Uterus (tissue), 4 donors: ENCODE measurements around the gene UBE2C. TPM values are rescaled to one million over a fixed set of nuclear protein-coding genes. Genes with fewer than 3 reads are reported as not detected.

Experiments used
- DNase-seq, 2 donors: peaks; one replicate each; pipeline ENCODE4 v3.0.0-alpha.2; 2019 to 2020
- H3K27ac ChIP-seq, 2 donors: fragments of 200-600 bp; sonication (generic); 1 replicate in 1 of 2; 2 replicates in 1 of 2; pipeline ENCODE4 v1.5.1; 2016 to 2018
- H3K27me3 ChIP-seq, 2 donors: fragments of 200-600 bp; sonication (generic); one replicate each; pipeline ENCODE4 v1.5.1; 2018 to 2019; ENCODE audit warnings: control low read depth in 1 of 2
- H3K36me3 ChIP-seq, 2 donors: fragments of 200-600 bp; sonication (generic); one replicate each; pipeline ENCODE4 v1.5.1; 2019; ENCODE audit warnings: control low read depth in 1 of 2
- H3K4me1 ChIP-seq, 2 donors: fragments of 200-600 bp; sonication (generic); one replicate each; pipeline ENCODE4 v1.5.1; 2018 to 2019; ENCODE audit warnings: control low read depth in 1 of 2
- H3K4me3 ChIP-seq, 2 donors: fragments of 200-600 bp; sonication (generic); 1 replicate in 1 of 2; 2 replicates in 1 of 2; pipeline ENCODE4 v1.5.1; 2018 to 2019; ENCODE audit warnings: mild to moderate bottlenecking in 1 of 2
- H3K9me3 ChIP-seq, 2 donors: fragments of 200-600 bp; sonication (generic); one replicate each; pipeline ENCODE4 v1.5.1; 2019; ENCODE audit warnings: control low read depth in 1 of 2
- CTCF ChIP-seq, 4 experiments: fragments of 200-600 bp in 2 of 4; fragments of 450-650 bp in 2 of 4; sonication (generic) in 2 of 4; IDR thresholded peaks; one replicate each; pipeline ENCODE4 v1.5.1; 2016 to 2019; ENCODE audit warnings: antibody characterized with exemption in 4 of 4, mild to moderate bottlenecking in 2 of 4, moderate library complexity in 1 of 4
- POLR2A ChIP-seq, 2 donors: fragments of 450-650 bp; IDR thresholded peaks; one replicate each; pipeline ENCODE4 v1.6.1; 2016; ENCODE audit warnings: antibody characterized with exemption in 2 of 2, mild to moderate bottlenecking in 1 of 2, moderate library complexity in 1 of 2
- intact Hi-C: fragments of 100-400 bp; cut with DNase I; formaldehyde crosslinking; loops from one replicate; pipeline ENCODE4 v1.15.1; 2023; ENCODE audit warnings: low total_unique reads
- total RNA-seq, 4 donors: library from RNA; depleted of rRNA in 3 of 4; stranded (reverse); fragments of >200 nt in 3 of 4; gene quantifications; one replicate each; pipeline versions ENCODE4 v1.1.0 to v1.2.4, GENCODE V29; 2014 to 2023
- donor health status: DM: yes; HTN: yes; CAD: no.

Gene UBE2C
- total RNA-seq, 4 donors from 2014 or later = 12.4 TPM; not detected in 3

- no peak for TF ChIP-seq POLR2A (IDR thresholded peaks at IDR 0.05)
- no peak for TF ChIP-seq CTCF (IDR thresholded peaks at IDR 0.05)
- peaks cover 8 to 10% of the 10 kb centered on the region in 2 donors for H3K4me1 ChIP-seq
- H3K9me3 ChIP-seq = no peaks in the 10 kb centered on the region
- no peak overlapping the region for H3K27ac ChIP-seq
- no peak for DNase-seq
- no peaks in the 10 kb centered on the region for H3K27me3 ChIP-seq
- no peak overlapping the region for H3K4me3 ChIP-seq
- no peaks in the 10 kb centered on the region for H3K36me3 ChIP-seq
- intact Hi-C loops = no loop called here
Measured at GRCh38 chr20:45852326-45852725, 39.9 kb downstream of the UBE2C start.

GRCh38 chr20:45853484-45853883 is 41.0 kb downstream of the UBE2C start:
- no peak for DNase-seq
- Histone ChIP-seq H3K9me3 (no peaks in the 10 kb centered on the region), H3K27me3 (no peaks in the 10 kb centered on the region), H3K4me3 (no peak overlapping the region), H3K4me1 (peaks cover 8 to 10% of the 10 kb centered on the region in 2 donors), H3K36me3 (no peaks in the 10 kb centered on the region), H3K27ac (no peak overlapping the region)
- no peak for TF ChIP-seq CTCF (IDR thresholded peaks at IDR 0.05)
- no peak for TF ChIP-seq POLR2A (IDR thresholded peaks at IDR 0.05)
- intact Hi-C loops = no loop called here

- peak; percentile 93 to 100 for DNase-seq
- TF ChIP-seq CTCF (IDR thresholded peaks at IDR 0.05) = peak in 1 of 4 experiments; percentile 21
- TF ChIP-seq POLR2A (IDR thresholded peaks at IDR 0.05) = peak; percentile 41 to 70
- H3K27ac ChIP-seq = peak within 1 kb of the TSS; percentile 70 to 79
- H3K27me3 ChIP-seq = no peaks in the 10 kb centered on the region
- H3K4me1 ChIP-seq = peaks cover 8 to 10% of the 10 kb centered on the region in 2 donors
- no peaks in the 10 kb centered on the region for H3K36me3 ChIP-seq
- H3K4me3 ChIP-seq = peak within 1 kb of the TSS; percentile 71 to 94
- H3K9me3 ChIP-seq = no peaks in the 10 kb centered on the region
- intact Hi-C loops = no loop called here
Measured at GRCh38 chr20:45857114-45857881, 44.9 kb downstream of the UBE2C start, which contains the start of the genes ACOT8 and ZSWIM3. Gene ACOT8 (minus strand): TSS chr20:45857392. CDS start chr20:45857315, 77 bp downstream. Gene ZSWIM3 (plus strand): TSS chr20:45857614. CDS start chr20:45857826, 212 bp downstream.

GRCh38 chr20:45857882-45858216 is 45.4 kb downstream of the UBE2C start:
- no peak for DNase-seq
- Histone ChIP-seq H3K9me3 (no peaks in the 10 kb centered on the region), H3K36me3 (no peaks in the 10 kb centered on the region), H3K4me1 (peaks cover 8 to 10% of the 10 kb centered on the region in 2 donors), H3K4me3 (peak overlapping the region; percentile 71 to 94), H3K27me3 (no peaks in the 10 kb centered on the region), H3K27ac (peak overlapping the region; percentile 61 to 79)
- no peak for TF ChIP-seq CTCF (IDR thresholded peaks at IDR 0.05)
- TF ChIP-seq POLR2A (IDR thresholded peaks at IDR 0.05) = no peak
- intact Hi-C loops = no loop called here

GRCh38 chr20:45859916-45860315 is 47.5 kb downstream of the UBE2C start:
- no peak overlapping the region for H3K4me3 ChIP-seq
- peaks cover 5 to 10% of the 10 kb centered on the region in 2 donors for H3K4me1 ChIP-seq
- no peaks in the 10 kb centered on the region for H3K9me3 ChIP-seq
- no peak overlapping the region for H3K27ac ChIP-seq
- intact Hi-C loops = no loop called here
- TF ChIP-seq CTCF (IDR thresholded peaks at IDR 0.05) (no peak), POLR2A (IDR thresholded peaks at IDR 0.05) (no peak)
- no peak for DNase-seq
- H3K36me3 ChIP-seq = no peaks in the 10 kb centered on the region
- H3K27me3 ChIP-seq = no peaks in the 10 kb centered on the region
